VCaP (cell line): ENCODE data around the gene PLA2G6.

Experiments
- H3K27ac ChIP-seq: fragments of 450-650 bp; 2 replicates; pipeline ENCODE4 v1.5.1; 2017
- TF ChIP-seq, protein P1 (sequence below): fragments of 450-650 bp; conservative IDR thresholded peaks from 2 replicates; pipeline ENCODE4 v1.5.1; 2017; ENCODE audit warnings: mild to moderate bottlenecking, moderate library complexity

Gene PLA2G6

DNA sequence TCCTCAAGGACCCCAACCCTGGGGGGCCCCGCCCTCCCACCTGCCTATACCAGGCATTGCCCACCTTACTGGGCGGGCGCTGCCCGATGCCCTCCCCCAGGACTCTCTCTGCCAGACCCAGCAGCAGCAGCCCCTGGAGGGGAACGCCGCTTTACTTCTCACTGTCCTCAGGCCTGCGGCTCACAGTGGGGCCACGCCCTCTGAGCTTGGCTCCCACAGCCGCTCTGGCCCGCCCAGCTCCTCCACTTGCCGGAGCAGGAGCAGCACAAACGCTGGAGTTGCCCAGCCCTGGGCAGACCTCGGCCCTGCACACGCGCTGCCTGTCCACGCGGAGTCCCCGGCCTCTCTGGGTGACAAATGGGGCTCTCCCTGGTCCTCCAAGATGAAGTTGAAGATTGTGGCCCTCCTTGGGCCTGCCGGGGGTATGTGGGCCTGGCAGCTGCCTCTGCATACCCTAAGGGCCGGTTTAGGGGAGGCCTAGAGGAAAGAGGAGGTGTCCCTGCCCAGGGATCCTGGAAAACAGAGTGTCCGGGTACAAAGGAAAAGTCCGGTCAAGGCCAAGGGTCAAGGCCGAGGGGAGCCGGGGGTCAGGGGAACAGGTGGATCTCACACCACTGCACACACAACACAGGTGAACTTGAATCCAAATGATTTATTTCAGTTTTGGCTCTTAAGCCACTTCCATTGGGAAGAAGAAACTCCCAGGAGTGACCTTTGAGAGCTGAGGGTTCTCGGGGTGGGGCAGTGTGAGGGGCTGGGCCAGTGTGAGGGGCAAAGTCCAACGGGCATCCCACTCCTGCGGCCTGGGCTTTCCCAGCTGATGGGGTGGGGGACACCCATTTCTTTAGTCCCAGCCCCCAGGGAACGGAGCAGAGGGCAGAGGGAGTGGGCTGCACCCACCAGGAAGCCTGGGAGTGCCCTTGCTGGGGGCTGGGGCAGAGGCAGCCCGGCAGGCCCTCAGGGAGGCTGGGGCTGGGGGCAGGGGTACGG is 70.5 kb downstream of the PLA2G6 start:
- H3K27ac ChIP-seq: peak overlapping the region; percentile 93
- TF ChIP-seq, protein P1, sequence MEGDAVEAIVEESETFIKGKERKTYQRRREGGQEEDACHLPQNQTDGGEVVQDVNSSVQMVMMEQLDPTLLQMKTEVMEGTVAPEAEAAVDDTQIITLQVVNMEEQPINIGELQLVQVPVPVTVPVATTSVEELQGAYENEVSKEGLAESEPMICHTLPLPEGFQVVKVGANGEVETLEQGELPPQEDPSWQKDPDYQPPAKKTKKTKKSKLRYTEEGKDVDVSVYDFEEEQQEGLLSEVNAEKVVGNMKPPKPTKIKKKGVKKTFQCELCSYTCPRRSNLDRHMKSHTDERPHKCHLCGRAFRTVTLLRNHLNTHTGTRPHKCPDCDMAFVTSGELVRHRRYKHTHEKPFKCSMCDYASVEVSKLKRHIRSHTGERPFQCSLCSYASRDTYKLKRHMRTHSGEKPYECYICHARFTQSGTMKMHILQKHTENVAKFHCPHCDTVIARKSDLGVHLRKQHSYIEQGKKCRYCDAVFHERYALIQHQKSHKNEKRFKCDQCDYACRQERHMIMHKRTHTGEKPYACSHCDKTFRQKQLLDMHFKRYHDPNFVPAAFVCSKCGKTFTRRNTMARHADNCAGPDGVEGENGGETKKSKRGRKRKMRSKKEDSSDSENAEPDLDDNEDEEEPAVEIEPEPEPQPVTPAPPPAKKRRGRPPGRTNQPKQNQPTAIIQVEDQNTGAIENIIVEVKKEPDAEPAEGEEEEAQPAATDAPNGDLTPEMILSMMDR: peak; percentile 19

GRCh38 chr22:38110008-38110862 is 71.4 kb downstream of the PLA2G6 start, which contains the start of gene BAIAP2L2:
BAIAP2L2 (minus strand) TSS chr22:38110684; CDS start chr22:38110525, 159 bp downstream.
- TF ChIP-seq, protein P1: no peak
- H3K27ac ChIP-seq: peak within 1 kb of the TSS; percentile 93

- TF ChIP-seq, protein P1: no peak
- no peak overlapping the region for H3K27ac ChIP-seq
Observed at GRCh38 chr22:38109371-38110001, 72.1 kb downstream of the PLA2G6 start.

DNA sequence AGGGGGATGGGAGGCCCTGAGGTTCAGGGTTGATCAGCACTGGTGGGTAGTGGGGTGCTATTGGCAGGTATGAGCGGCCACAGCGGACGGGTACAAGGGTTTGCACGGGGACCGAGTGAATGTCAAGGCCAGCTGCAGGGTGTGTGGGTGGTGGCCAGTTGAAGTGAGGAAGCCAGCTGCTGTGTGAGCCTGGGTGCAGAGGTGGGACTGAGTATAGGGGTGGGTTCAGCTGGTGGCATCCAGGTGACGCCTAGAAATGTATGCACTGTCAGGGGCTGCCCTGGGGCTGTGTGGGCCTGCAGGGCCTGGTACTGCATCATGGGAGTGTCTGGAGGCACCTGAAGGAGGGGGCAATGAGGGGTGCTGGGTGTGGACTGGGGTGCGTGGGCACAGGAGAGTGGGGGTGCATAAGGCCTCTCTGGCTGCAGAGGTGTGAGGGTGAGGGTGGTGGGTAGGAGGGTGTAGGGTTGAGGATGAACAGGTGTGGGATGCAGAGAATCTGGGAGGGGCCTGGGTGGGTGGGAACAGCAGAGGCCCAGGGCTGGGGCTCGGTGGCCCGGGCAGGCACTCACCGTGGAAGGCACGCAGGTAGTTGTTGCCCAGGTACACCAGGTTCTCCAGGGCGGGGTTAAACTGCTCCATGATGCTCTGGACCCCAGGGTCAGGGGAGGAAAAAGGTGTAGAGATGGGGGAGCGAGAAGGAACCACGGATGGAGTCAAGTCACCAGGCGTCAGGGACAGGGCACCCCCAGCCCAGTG is 72.9 kb downstream of the PLA2G6 start:
- no peak overlapping the region for H3K27ac ChIP-seq
- TF ChIP-seq, protein P1: no peak

- H3K27ac ChIP-seq: no peak overlapping the region
- TF ChIP-seq, protein P1: no peak
Observed at GRCh38 chr22:38107692-38108515, 73.7 kb downstream of the PLA2G6 start.

- TF ChIP-seq, protein P1: no peak
- H3K27ac ChIP-seq: no peak overlapping the region
Observed at GRCh38 chr22:38106814-38107578, 74.6 kb downstream of the PLA2G6 start.
